PC-3 (cell line): ENCODE data around the gene ARHGDIG.

Experiments
- EZH2 ChIP-seq: fragments of 300-600 bp; sonication (generic); IDR thresholded peaks from one replicate; pipeline ENCODE4 v1.6.1; 2017; ENCODE audit warnings: antibody characterized with exemption, mild to moderate bottlenecking, low read length; ENCODE audit not compliant: unreplicated experiment
- EZH2phosphoT487 ChIP-seq: fragments of 300-600 bp; sonication (generic); IDR thresholded peaks from 2 replicates; pipeline ENCODE4 v1.6.1; 2018; ENCODE audit warnings: mild to moderate bottlenecking, antibody characterized with exemption, low read length, borderline replicate concordance
- TF ChIP-seq, protein P1 (sequence below): fragments of 300-600 bp; sonication (generic); conservative IDR thresholded peaks from 2 replicates; pipeline ENCODE4 v1.5.1; 2017; ENCODE audit warnings: antibody characterized with exemption, low read depth, mild to moderate bottlenecking, low read length

DNA sequence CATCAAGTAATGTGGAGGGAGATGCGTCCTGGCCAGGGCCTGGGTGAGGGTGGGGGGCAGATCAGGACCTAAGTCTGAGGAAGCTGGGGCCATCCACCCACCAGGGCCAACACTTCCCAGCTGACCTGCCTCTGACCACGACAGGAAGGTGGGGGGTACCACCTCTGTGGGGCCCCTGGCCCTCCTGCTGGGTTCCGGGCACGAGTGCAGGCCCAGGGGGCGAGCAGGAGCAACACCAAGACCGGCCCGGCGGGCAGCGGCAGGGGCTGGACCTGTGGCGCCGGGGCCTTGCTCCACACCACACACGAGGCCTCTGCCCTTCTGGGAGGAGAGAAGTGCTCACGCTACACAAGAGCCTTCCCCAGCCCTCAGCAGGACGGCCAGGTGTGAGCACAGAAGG lies 15.9 kb downstream of the ARHGDIG start:
- TF ChIP-seq EZH2, result no peak
- TF ChIP-seq, protein P1, sequence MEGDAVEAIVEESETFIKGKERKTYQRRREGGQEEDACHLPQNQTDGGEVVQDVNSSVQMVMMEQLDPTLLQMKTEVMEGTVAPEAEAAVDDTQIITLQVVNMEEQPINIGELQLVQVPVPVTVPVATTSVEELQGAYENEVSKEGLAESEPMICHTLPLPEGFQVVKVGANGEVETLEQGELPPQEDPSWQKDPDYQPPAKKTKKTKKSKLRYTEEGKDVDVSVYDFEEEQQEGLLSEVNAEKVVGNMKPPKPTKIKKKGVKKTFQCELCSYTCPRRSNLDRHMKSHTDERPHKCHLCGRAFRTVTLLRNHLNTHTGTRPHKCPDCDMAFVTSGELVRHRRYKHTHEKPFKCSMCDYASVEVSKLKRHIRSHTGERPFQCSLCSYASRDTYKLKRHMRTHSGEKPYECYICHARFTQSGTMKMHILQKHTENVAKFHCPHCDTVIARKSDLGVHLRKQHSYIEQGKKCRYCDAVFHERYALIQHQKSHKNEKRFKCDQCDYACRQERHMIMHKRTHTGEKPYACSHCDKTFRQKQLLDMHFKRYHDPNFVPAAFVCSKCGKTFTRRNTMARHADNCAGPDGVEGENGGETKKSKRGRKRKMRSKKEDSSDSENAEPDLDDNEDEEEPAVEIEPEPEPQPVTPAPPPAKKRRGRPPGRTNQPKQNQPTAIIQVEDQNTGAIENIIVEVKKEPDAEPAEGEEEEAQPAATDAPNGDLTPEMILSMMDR, result no peak
- no peak for TF ChIP-seq EZH2phosphoT487
